Ovary (tissue), 9 donors: Measurements from ENCODE around the gene OR4D9. TPM values are rescaled to one million over a fixed set of nuclear protein-coding genes. Genes with fewer than 3 reads are reported as not detected.

ENCODE experiments used
- DNase-seq, 5 donors: peaks; one replicate each; pipeline ENCODE4 v3.0.0-alpha.2; 2019 to 2020
- H3K27ac ChIP-seq, 2 donors: fragments of 200-600 bp; one replicate each; pipeline versions ENCODE4 v1.5.1 to v1.8.0; 2019 to 2022
- H3K27me3 ChIP-seq: fragments of 200-600 bp; one replicate; pipeline ENCODE4 v1.8.0; 2022
- H3K36me3 ChIP-seq: fragments of 200-600 bp; sonication (generic); one replicate; pipeline ENCODE4 v1.5.1; 2019
- H3K4me1 ChIP-seq: one replicate; pipeline ENCODE4 v1.8.1; 2013; ENCODE audit warnings: mild to moderate bottlenecking, moderate library complexity; ENCODE audit not compliant: insufficient read depth
- H3K4me3 ChIP-seq: fragments of 200-600 bp; sonication (generic); one replicate; pipeline ENCODE4 v1.5.1; 2017
- H3K9me3 ChIP-seq, 2 donors: fragments of 200-600 bp in 1 of 2; sonication (generic) in 1 of 2; one replicate each; pipeline versions ENCODE4 v1.5.1 to v1.8.1; 2013 to 2019; ENCODE audit warnings: mild to moderate bottlenecking in 1 of 2, moderate library complexity in 1 of 2
- CTCF ChIP-seq, 3 donors: fragments of 450-650 bp in 2 of 3; fragments of 200-600 bp in 1 of 3; IDR thresholded peaks; one replicate each; pipeline versions ENCODE4 v1.5.1 to v1.8.0; 2016 to 2022; ENCODE audit warnings: antibody characterized with exemption in 3 of 3, mild to moderate bottlenecking in 1 of 3
- EP300 ChIP-seq: sonication (generic); formaldehyde crosslinking; IDR thresholded peaks from one replicate; pipeline ENCODE4 v1.6.1; 2017; ENCODE audit warnings: antibody characterized with exemption
- POLR2A ChIP-seq: fragments of 450-650 bp; IDR thresholded peaks from one replicate; pipeline ENCODE4 v1.6.1; 2017; ENCODE audit warnings: antibody characterized with exemption, mild to moderate bottlenecking, moderate library complexity
- WGBS, 3 donors: extraction: QIAGEN DNeasy Blood & Tissue Kit in 1 of 3; methylation state at CpG; one replicate each; pipeline versions ENCODE4 v1.1.5 to v1.1.7; 2013 to 2017; 5-methylcytosine and 5-hydroxymethylcytosine counted together
- intact Hi-C, 4 donors: fragments of 100-400 bp; cut with DNase I; formaldehyde crosslinking; loops; one replicate each; pipeline versions ENCODE4 v1.11.0 to v1.15.1; 2022 to 2023
- polyA plus RNA-seq, 2 donors: library from polyadenylated mRNA; stranded (reverse); fragments of 200-250 nt in 1 of 2; fragments of 350-450 nt in 1 of 2; fragmentation: Illumina TruSeq in 1 of 2; extraction: RNeasy Lipid Tissue Mini Kit (QIAGEN cat#74804) in 1 of 2; gene quantifications; one replicate each; pipeline ENCODE4 v1.2.3, GENCODE V29; 2013 to 2014
- total RNA-seq, 7 donors: library from RNA; depleted of rRNA in 2 of 7; stranded (reverse); fragments of >200 nt in 2 of 7; fragmentation: NEBNext Ultra II Directional in 3 of 7; extraction: Animal tissue kit (Norgen Biotek cat#: 25700) in 3 of 7; gene quantifications; one replicate each; pipeline versions ENCODE4 v1.1.0 to v1.2.4, GENCODE V29; 2016 to 2023
- donor health status: DM: no; HTN: no; CAD: no; lungs with moderate emphysema.
- donor health status: DM: no; HTN: no; CAD: no.
- donor health status: Bipolar disorder and iron deficiency.
- donor health status: DM: yes; HTN: yes; CAD: no.
- donor health status: DM: no; HTN: no; CAD: no.
- donor health status: DM: yes; HTN: yes; CAD: no.

The OR4D9 gene
- total and polyA plus RNA-seq, 9 donors = not detected

- no peak for DNase-seq
- Histone ChIP-seq H3K36me3 (no peaks in the 10 kb centered on the region), H3K27me3 (no peaks in the 10 kb centered on the region), H3K4me3 (no peak overlapping the region), H3K9me3 (no peaks in the 10 kb centered on the region), H3K4me1 (peaks cover 9% of the 10 kb centered on the region), H3K27ac (no peak overlapping the region)
- intact Hi-C loops = loop anchor here in 1 of 4 donors (10.0 kb wide), 1 partner anchor 1892 kb away; the partner anchor contains the start of gene ZDHHC5
- WGBS, 3 donors = 42 to 56% (median 51%) methylated on average over 13 of the region's 13 CpGs
- no peak for TF ChIP-seq POLR2A
- TF ChIP-seq EP300 = no peak
- TF ChIP-seq CTCF (IDR thresholded peaks at IDR 0.05) = no peak
Observed at GRCh38 chr11:59556917-59557348, 45.6 kb downstream of the OR4D9 start.

GRCh38 chr11:59558270-59558643, 46.9 kb downstream of the OR4D9 start:
- no peak for TF ChIP-seq EP300
- TF ChIP-seq CTCF (IDR thresholded peaks at IDR 0.05) = no peak
- no peak for TF ChIP-seq POLR2A
- WGBS, 3 donors = 77 to 82% (median 80%) methylated on average over 7 of the region's 7 CpGs
- H3K27me3 ChIP-seq = no peaks in the 10 kb centered on the region
- no peaks in the 10 kb centered on the region for H3K9me3 ChIP-seq
- H3K4me3 ChIP-seq = no peak overlapping the region
- H3K36me3 ChIP-seq = no peaks in the 10 kb centered on the region
- H3K4me1 ChIP-seq = peaks cover 6% of the 10 kb centered on the region
- no peak overlapping the region for H3K27ac ChIP-seq
- DNase-seq = no peak
- intact Hi-C loops = loop anchor here in 1 of 4 donors (10.0 kb wide), 1 partner anchor 1893 kb away; the partner anchor contains the start of gene ZDHHC5

GRCh38 chr11:59559886-59560285, 48.5 kb downstream of the OR4D9 start:
- Histone ChIP-seq H3K9me3 (no peaks in the 10 kb centered on the region), H3K4me3 (peak overlapping the region; percentile 65), H3K27me3 (no peaks in the 10 kb centered on the region), H3K36me3 (no peaks in the 10 kb centered on the region), H3K27ac (peak overlapping the region in 1 of 2 donors; percentile 78), H3K4me1 (peaks cover 6% of the 10 kb centered on the region)
- intact Hi-C loops = loop anchor here in 1 of 4 donors (10.0 kb wide), 2 partner anchors 55 to 1895 kb away; partner anchors contain the start of genes OSBP and ZDHHC5
- no peak for TF ChIP-seq POLR2A
- no peak for TF ChIP-seq EP300
- TF ChIP-seq CTCF (IDR thresholded peaks at IDR 0.05) = no peak
- no peak for DNase-seq
- 56 to 61% (median 58%) methylated on average over 8 of the region's 8 CpGs for WGBS, 3 donors

GRCh38 chr11:59560290-59560701, 49.0 kb downstream of the OR4D9 start:
- H3K4me3 ChIP-seq = peak overlapping the region; percentile 65
- H3K27ac ChIP-seq = peak overlapping the region; percentile 78 to 85
- DNase-seq = peak in 4 of 5 donors; percentile 52 to 69 (median 63)
- no peaks in the 10 kb centered on the region for H3K36me3 ChIP-seq
- WGBS, 3 donors = 0 to 1% (median 1%) methylated on average over 18 of the region's 18 CpGs
- H3K9me3 ChIP-seq = no peaks in the 10 kb centered on the region
- intact Hi-C loops = loop anchor here in 1 of 4 donors (10.0 kb wide), 1 partner anchor 55 kb away; the partner anchor contains the start of gene OSBP
- TF ChIP-seq EP300 = no peak
- H3K4me1 ChIP-seq = peaks cover 6% of the 10 kb centered on the region
- no peaks in the 10 kb centered on the region for H3K27me3 ChIP-seq

GRCh38 chr11:59560702-59561473, 49.5 kb downstream of the OR4D9 start:
- Histone ChIP-seq H3K27ac (peak overlapping the region; percentile 78 to 85), H3K4me3 (peak overlapping the region; percentile 65), H3K27me3 (no peaks in the 10 kb centered on the region), H3K36me3 (no peaks in the 10 kb centered on the region), H3K4me1 (peaks cover 4% of the 10 kb centered on the region), H3K9me3 (no peaks in the 10 kb centered on the region)
- DNase-seq = peak; percentile 85 to 90 (median 89)
- TF ChIP-seq CTCF (IDR thresholded peaks at IDR 0.05) (no peak), EP300 (no peak), POLR2A (peak; percentile 33)
- WGBS, 3 donors = 8 to 11% (median 9%) methylated on average over 33 to 40 of the region's 40 CpGs
- intact Hi-C loops = loop anchor here in 1 of 4 donors (10.0 kb wide), 1 partner anchor 54 kb away; the partner anchor contains the start of gene OSBP
